ENCODE measurements around the gene IFITM5.

Gene IFITM5

GRCh38 chr11:280706-281485 is 18.4 kb downstream of the IFITM5 start:
- TF ChIP-seq, protein P1, sequence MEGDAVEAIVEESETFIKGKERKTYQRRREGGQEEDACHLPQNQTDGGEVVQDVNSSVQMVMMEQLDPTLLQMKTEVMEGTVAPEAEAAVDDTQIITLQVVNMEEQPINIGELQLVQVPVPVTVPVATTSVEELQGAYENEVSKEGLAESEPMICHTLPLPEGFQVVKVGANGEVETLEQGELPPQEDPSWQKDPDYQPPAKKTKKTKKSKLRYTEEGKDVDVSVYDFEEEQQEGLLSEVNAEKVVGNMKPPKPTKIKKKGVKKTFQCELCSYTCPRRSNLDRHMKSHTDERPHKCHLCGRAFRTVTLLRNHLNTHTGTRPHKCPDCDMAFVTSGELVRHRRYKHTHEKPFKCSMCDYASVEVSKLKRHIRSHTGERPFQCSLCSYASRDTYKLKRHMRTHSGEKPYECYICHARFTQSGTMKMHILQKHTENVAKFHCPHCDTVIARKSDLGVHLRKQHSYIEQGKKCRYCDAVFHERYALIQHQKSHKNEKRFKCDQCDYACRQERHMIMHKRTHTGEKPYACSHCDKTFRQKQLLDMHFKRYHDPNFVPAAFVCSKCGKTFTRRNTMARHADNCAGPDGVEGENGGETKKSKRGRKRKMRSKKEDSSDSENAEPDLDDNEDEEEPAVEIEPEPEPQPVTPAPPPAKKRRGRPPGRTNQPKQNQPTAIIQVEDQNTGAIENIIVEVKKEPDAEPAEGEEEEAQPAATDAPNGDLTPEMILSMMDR (IDR thresholded peaks at IDR 0.05; ENCODE audit: unreplicated experiment in 3 of 3) = no peak
- Mint-ChIP-seq H3K27ac (no peak overlapping the region), H3K4me3 (no peak overlapping the region), H3K27me3 (ENCODE audit: low read depth) (peaks cover 9% of the 10 kb centered on the region), H3K9me3 (peaks cover 6% of the 10 kb centered on the region), H3K36me3 (ENCODE audit: low read depth) (no peaks in the 10 kb centered on the region), H3K4me1 (peaks cover 11% of the 10 kb centered on the region)

GRCh38 chr11:279966-280705 is 19.2 kb downstream of the IFITM5 start:
- Mint-ChIP-seq H3K27me3 (ENCODE audit: low read depth) (peaks cover 9% of the 10 kb centered on the region), H3K9me3 (peaks cover 7% of the 10 kb centered on the region), H3K4me1 (peaks cover 11% of the 10 kb centered on the region), H3K27ac (no peak overlapping the region), H3K4me3 (no peak overlapping the region), H3K36me3 (ENCODE audit: low read depth) (no peaks in the 10 kb centered on the region)
- TF ChIP-seq, protein P1 (IDR thresholded peaks at IDR 0.05; ENCODE audit: unreplicated experiment in 3 of 3) = no peak

- Mint-ChIP-seq H3K27ac (no peak overlapping the region), H3K36me3 (ENCODE audit: low read depth) (no peaks in the 10 kb centered on the region), H3K27me3 (ENCODE audit: low read depth) (peaks cover 9% of the 10 kb centered on the region), H3K4me1 (peaks cover 11% of the 10 kb centered on the region), H3K9me3 (peaks cover 7% of the 10 kb centered on the region), H3K4me3 (no peak overlapping the region)
- TF ChIP-seq, protein P1 (IDR thresholded peaks at IDR 0.05; ENCODE audit: unreplicated experiment in 3 of 3) = no peak
Measured at GRCh38 chr11:279040-279965, 20.0 kb downstream of the IFITM5 start.

DNA sequence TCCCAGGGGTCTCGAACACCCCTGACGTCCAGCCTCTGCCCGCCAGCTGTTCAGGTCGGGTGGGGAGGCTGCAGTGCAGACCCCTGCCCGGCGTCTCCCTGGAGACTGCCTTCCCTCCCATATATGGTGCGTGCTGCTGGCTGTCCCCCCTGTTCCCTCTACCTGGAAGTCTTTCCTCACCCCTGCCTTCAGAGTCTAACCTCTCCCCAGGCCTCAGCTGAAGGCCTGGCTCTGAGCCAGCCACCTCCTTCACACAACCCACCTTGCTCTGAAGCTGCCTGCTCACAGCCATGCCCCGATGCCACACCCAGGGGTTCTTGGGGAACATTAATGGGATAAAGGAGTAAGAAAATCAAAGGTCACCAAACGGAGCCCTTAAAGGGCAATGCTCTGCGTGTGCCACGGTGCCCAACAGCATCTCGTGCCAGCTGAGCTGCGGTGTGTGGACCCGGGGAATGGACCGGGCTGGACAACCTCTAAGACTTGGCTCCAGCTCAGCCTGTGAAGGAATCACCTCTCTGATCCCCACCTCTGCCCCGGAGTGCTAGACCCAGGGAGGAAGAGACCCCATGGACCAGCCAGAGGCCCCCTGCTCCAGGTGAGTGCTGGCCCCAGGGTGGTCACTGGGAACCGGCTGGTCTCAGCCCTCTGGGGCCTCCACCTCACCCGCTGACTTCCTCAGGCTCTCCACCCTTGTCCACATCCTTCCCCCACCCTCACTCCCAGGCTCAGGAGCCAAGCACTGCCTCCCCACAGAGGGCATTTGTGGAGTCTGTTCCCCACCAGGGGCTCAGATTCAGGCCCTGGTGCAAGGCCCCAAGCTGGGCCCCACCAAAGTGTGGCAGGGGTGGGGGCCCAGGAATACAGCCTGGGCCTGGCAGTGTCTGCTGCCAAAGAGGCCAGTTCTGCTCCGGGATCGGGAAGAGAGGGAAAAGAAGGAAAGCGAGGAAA is 21.1 kb downstream of the IFITM5 start, which contains the start of gene NLRP6:
Gene NLRP6 (plus strand): TSS at position 407 of the 951 bp plus-strand sequence. CDS start 163 bp downstream, at position 570.
- TF ChIP-seq, protein P1 (IDR thresholded peaks at IDR 0.05; ENCODE audit: unreplicated experiment in 3 of 3) = no peak
- Mint-ChIP-seq H3K27me3 (ENCODE audit: low read depth) (peaks cover 9% of the 10 kb centered on the region), H3K9me3 (peaks cover 7% of the 10 kb centered on the region), H3K36me3 (ENCODE audit: low read depth) (no peaks in the 10 kb centered on the region), H3K4me1 (peaks cover 5% of the 10 kb centered on the region), H3K27ac (no peak within 1 kb of the TSS), H3K4me3 (no peak within 1 kb of the TSS)

DNA sequence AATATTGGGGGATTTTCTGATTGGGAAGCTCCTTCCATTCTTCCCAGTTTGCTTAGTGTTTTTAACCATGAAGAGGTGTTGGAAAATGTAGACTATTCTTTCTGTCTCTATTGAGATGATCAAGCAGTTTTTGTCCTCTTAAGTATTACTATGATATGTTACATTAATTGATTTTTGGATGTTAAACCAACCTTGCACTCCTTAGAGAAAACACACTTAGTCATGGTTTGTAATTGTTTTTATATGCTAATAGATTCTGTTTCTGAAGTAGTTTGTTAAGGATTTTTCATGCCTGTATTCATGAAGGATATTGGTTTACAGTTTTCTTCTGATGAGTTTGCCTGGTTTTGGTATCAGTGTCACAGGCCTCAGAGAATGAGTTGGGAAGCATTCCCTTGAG is 23.1 kb downstream of the IFITM5 start:
- Mint-ChIP-seq H3K27ac (no peak overlapping the region), H3K36me3 (ENCODE audit: low read depth) (no peaks in the 10 kb centered on the region), H3K4me1 (no peaks in the 10 kb centered on the region), H3K27me3 (ENCODE audit: low read depth) (peaks cover 5% of the 10 kb centered on the region), H3K4me3 (no peak overlapping the region), H3K9me3 (peaks cover 7% of the 10 kb centered on the region)
- TF ChIP-seq, protein P1 (IDR thresholded peaks at IDR 0.05; ENCODE audit: unreplicated experiment in 3 of 3) = no peak
